PC-3 (cell line): ENCODE data around the gene TUBG2.

Experiments used
- CTCF ChIP-seq: fragments of 300-600 bp; sonication (generic); conservative IDR thresholded peaks from 2 replicates; pipeline ENCODE4 v1.5.1; 2017; ENCODE audit warnings: antibody characterized with exemption, low read depth, mild to moderate bottlenecking, low read length
- EZH2phosphoT487 ChIP-seq: fragments of 300-600 bp; sonication (generic); IDR thresholded peaks from 2 replicates; pipeline ENCODE4 v1.6.1; 2018; ENCODE audit warnings: mild to moderate bottlenecking, antibody characterized with exemption, low read length, borderline replicate concordance

- TF ChIP-seq CTCF (no peak), EZH2phosphoT487 (no peak)
Measured at GRCh38 chr17:42706732-42707131, 47.6 kb downstream of the TUBG2 start.
